HG03175 (cell line): ENCODE data around the gene PPIP5K2.
"Not testable (repeated sequence)": the region's sequence is repeated elsewhere in the genome, so short reads cannot be mapped to it uniquely, and the experiment has no call there.

ENCODE experiments used
- ATAC-seq: cut with Tn5 transposase; IDR thresholded peaks from one replicate; pipeline ENCODE4 v1.9.1; 2021; ENCODE audit warnings: mild to moderate bottlenecking, moderate library complexity; ENCODE audit not compliant: unreplicated experiment

Gene PPIP5K2

DNA sequence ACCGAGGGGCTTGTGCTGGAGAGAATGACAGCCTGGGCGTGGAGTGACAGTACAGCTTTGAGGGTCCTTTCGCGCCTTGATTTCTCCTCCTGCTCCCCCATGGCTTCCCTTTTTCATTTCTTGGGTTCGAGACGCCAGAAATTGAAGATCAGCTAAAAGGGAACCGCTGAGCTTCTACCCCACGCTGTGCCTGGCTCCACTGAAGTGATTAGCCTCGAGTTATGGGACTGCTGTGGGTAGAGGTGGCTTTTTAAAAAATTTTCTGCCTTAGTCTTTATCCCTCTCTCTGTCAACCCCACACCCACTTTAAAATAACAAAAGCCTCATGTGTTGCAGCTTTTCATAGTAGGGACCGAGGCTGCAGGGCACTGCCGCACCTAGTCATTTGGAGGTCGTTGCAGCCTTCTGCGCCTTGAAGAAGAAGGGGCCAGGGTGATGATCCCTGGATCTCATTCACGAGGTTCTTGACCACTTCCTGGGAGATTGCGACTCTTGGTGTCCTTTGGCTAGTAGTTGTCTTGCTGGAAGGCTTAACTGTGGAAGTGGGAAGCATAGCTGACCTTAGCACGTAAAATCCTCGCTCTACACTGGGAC is 603 bp downstream of the PPIP5K2 start:
- no peak for ATAC-seq

DNA sequence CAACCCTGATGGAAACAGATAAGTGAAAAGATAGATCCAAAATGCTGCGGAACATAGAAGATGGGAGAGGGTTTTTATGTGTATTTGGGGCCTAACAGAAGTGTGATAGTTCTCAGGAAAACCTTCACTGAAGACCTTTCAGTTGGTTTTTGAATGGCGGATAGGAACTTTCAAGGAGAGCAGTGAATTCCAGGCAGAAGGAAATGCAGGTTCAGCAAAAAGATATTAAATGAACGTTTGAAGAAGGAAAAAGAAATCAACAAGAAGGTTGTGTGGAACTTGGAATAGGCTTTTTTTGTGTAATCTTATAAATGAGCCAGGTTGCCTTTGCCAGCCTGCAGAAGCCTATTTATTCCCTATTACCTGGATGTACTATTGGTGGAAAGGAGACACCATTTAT is 2.1 kb downstream of the PPIP5K2 start:
- ATAC-seq: no peak

- ATAC-seq: no peak
Observed at GRCh38 chr5:103126557-103126956, 6.5 kb downstream of the PPIP5K2 start.

DNA sequence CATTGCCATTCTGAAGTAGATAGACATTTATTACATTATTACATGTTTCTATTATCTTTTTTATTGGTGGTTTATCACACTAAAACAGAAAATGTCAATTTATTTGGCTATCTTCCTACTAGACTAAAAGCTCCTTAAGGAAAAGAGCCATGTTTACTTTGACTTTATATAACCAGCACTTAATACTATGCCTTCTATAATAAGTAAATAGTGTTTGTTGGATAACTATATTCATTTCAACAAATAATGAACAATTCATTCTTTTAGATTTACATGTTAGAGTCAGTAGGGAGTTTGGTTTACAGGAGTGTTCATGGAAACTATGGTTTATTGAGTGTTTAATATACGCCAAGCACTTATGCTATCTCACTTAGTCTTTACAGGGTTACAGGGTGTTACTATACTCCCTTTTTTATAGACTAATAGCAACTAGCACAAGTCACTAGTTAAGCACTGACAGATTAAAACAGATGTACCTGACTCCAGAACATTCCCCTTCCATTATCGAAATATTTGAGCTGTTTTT is 7.3 kb downstream of the PPIP5K2 start:
- ATAC-seq: no peak

DNA sequence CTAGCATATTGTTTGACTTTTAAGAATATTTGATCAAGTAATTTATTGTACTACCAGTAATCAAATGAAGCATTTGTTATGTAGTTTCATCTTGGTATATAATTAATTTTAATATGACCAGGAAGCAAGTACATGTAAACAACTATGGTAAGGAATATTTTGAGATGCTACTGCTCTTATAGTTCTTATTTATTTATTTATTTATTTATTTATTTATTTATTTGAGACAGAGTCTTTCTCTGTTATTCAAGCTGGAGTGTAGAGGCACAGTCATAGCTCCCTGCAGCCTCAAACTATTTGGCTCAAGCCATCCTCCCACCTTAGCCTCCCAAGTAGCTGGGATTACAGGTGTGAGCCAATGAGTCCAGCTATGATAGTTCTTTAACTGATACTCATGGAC is 8.1 kb downstream of the PPIP5K2 start:
- no peak for ATAC-seq

DNA sequence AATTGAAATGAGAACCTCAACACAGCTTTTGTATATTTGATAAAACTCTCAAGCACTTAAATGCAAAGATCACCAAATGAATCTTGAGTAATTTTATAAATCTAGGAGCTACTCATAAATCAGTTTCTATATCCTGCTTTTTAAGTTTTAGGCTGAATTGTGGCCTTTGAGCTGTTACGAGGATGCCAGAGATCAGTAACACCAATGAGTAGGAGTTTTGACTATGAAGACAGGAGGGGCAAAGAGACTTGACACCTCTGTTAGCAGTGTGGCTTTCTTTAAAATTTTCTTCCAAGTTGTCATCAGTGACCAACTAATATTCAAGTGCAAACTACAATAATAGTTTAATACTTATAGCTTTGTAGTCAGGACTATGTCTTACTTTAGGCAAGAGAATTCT is 12.6 kb downstream of the PPIP5K2 start:
- no peak for ATAC-seq

GRCh38 chr5:103133231-103133630 is 13.1 kb downstream of the PPIP5K2 start:
- ATAC-seq: no peak

DNA sequence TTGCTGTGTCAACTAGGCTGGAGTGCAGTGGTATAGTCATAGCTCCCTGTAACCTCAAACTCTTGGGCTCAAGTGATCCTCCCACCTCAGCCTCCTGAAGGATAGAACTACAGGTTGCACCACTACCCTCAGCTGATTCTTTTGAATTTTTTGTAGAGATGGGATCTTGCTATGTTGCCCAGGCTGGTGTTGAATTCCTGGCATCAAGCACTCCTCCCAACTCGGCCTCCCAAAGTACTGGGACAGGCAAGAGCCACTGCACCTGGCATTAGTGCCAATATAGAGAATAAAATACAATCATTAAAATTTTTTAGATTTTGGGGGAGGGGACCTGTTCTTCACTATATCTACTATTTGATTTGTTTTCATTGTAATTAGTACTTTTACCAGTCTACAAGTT is 15.4 kb downstream of the PPIP5K2 start:
- ATAC-seq: no peak

DNA sequence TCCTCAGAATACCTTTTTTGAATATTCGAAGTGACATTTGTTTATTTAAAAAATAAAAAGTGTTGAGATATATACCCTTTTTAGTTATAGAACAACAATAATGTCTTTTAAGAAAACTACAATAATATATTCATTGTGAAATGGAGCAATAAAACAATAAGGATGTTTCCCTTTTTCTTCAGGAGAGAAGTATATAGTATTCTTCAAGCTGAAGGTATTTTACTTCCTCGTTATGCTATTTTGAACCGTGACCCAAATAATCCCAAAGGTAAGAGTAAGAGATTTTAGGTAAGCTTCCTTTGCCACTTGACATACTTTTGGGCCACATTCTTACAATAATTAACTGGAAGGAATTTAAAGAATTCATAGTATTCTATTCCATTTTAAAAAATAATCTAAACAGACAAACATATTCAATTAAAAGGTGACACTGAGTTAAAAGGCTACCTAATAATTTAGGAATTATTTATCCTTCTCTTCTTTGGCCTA is 18.1 kb downstream of the PPIP5K2 start:
- ATAC-seq: no peak

DNA sequence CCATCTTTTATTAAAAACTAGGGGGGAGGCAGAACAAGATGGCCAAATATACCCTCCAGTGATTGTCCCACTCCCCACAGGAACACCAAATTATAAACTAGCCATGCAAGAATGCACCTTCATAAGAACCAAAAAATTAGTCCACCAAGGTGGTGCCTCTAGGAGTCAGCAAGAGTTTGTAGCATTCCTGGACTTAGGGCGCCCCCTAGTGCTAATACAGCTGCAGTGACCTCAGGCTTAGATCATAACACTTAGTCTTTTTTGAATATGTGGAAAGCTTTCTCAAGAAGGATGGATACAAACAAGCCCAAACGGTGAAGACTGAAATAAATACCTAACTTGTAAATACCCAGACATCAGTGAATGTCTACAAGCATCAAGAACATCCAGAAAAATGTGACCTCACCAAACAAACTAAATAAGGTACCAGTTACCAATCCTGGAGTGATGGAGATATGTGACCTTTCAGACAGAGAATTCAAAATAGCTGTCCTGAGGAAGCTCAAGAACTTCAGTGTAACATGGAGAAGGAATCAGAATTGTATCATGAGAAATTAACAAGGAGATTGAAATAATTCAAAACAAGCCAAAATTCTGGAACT is 19.3 kb downstream of the PPIP5K2 start:
- peak; percentile 99 for ATAC-seq

- not testable (repeated sequence) for ATAC-seq
Observed at GRCh38 chr5:103142132-103142531, 22.0 kb downstream of the PPIP5K2 start.

DNA sequence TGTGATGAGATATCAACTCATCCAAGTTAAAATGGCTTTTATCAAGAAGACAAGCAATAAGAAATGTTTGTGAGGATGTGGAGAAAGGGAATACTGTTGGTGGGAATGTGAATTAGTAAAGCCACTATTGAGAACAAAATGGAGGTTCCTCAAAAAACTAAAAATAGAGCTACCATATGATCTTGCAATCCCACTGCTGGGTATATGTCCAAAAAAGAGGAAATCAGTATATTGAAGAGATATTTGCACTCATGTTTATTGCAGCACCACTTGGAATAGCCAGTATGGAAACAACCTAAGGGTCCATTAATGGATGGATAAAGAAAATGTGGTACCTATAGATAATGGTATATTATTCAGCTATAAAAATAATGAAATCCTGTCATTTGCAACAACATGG is 25.1 kb downstream of the PPIP5K2 start:
- no peak for ATAC-seq

DNA sequence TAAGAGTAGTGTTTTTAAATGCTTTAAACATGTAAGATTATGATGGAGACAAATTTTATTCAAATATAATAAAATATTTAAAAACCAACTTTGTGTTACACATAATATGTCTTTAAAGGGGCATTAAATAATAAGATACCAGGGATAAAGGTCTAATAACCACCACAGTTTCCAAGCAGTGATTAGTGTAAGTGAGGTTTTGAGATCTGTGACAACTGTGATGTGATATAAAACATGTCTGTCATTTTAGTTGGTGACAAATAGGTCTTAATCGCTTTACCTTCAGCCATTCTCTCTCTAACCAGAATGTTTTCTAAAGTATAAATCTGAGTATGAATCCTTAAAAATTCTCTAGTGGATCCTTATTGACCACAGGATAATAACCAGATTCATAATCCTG is 28.1 kb downstream of the PPIP5K2 start:
- ATAC-seq: no peak

- ATAC-seq: no peak
Observed at GRCh38 chr5:103151156-103151555, 31.1 kb downstream of the PPIP5K2 start.

- ATAC-seq: no peak
Observed at GRCh38 chr5:103166706-103167105, 46.6 kb downstream of the PPIP5K2 start.

DNA sequence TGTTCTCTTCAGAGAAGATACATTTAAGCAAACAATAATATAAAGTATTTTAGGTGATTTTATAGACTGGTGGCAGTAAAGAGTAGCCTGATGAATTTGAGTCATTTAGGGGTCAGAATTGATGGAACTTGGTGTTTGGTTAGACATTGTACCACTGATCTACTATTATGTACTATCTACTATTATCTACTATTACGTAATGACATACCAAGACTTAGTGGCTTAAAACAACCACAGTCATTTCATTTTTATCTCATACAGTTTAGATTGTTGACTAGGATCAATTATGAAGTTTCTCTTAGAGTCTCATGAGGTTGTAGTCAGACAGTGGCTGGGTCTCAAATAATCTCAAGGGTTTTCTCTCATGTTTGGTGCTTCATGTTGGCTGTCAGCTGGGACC is 54.0 kb downstream of the PPIP5K2 start:
- no peak for ATAC-seq

DNA sequence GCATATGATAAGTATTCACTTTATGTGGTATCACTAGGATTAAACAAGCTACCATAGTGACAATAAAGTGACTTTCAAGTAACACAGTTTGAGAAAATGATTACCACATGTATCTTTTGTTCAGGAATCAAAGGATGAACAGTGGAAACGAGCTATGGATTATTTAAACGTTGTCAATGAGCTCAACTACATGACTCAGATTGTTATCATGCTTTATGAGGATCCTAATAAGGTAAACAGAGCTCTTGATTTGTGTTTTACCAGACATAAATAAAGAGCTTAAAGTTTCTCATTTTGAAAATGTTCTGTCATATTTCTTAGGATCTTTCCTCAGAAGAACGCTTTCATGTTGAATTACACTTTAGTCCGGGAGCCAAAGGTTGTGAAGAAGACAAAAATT is 57.4 kb downstream of the PPIP5K2 start:
- ATAC-seq: no peak

DNA sequence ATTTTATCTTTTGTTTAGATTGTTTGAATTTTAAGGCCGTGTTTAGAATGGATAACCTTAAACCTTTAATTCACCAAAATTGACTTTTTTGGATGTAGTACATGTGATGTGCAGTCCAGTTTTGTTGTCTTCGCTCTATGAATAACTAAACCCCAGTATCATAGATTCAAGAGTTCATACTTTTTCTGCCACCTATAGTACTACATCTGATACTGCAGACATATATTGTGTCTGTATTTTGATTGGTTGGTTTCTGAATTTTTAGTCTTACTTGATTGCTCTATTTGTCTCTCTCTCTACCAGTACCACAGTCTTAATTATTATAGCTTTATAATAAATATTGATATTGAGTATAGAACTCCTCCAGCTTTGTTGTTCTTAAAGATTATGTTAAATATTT is 58.1 kb downstream of the PPIP5K2 start:
- ATAC-seq: peak; percentile 56

- ATAC-seq: no peak
Observed at GRCh38 chr5:103186152-103186551, 66.1 kb downstream of the PPIP5K2 start.

DNA sequence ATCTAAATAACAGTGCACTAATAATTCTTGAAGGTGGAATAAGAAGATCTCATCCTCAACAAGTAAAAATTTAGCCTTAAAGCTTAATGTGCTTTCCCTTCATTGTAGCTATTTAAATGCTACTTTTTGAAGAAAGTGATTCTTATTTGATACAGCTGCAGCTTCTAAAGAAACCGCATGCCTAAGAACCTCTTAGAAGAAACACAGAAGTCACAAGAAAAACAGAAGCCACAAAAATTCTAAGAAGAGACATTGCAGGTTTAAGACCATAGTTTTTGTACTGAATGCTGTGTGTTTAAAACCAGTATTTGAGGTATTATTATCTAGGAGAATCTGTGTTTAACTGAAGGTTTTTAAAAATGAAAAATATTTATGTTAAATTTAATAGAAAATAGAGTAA is 68.3 kb downstream of the PPIP5K2 start:
- no peak for ATAC-seq

DNA sequence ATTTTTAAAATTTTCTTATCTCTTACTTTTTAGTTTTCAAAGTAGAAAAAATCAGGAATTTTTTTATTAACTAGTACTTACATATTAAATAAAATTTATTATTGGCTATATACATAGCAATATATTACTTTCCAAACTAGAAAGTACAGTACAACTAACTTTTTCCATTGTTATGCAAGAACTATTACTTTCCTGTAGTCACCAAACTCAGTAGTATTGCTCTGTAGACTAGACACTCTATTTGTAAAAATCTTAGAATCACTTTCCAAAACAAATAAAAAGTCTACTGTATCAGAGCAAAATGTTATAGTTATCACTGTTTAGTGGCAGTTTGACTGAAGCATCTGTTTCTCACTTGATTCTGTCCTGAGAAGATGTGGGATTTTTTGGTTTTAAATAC is 83.1 kb downstream of the PPIP5K2 start:
- ATAC-seq: no peak

DNA sequence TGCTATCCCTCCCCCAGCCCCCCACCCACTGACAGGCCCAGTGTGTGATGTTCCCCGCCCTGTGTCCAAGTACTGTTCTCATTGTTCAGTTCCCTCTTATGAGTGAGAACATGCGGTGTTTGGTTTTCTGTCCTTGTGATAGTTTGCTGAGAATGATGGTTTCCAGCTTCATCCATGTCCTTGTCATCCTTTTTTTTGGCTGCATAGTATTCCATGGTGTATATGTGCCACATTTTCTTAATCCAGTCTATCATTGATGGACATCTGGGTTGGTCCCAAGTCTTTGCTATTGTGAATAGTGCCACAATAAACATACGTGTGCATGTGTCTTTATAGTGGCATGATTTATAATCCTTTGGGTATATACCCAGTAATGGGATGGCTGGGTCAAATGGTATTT is 84.9 kb downstream of the PPIP5K2 start:
- not testable (repeated sequence) for ATAC-seq
